Osteocyte (in vitro differentiated cells): ENCODE measurements around the gene MDM4. TPM values are rescaled to one million over a fixed set of nuclear protein-coding genes. Genes with fewer than 3 reads are reported as not detected.

Source experiments
- DNase-seq: peaks from one replicate; pipeline ENCODE4 v3.0.0; 2021; ENCODE audit warnings: mixed read lengths; ENCODE audit not compliant: unreplicated experiment; ENCODE audit errors: extremely low spot score
- H3K27ac Mint-ChIP-seq: one replicate; pipeline ENCODE4 v1.8.0; 2021; ENCODE audit warnings: mild to moderate bottlenecking, mixed read lengths; ENCODE audit not compliant: unreplicated experiment
- H3K27me3 Mint-ChIP-seq: one replicate; pipeline ENCODE4 v1.8.0; 2021; ENCODE audit warnings: mixed read lengths; ENCODE audit not compliant: unreplicated experiment
- H3K36me3 Mint-ChIP-seq: one replicate; pipeline ENCODE4 v1.8.0; 2021; ENCODE audit warnings: mixed read lengths; ENCODE audit not compliant: unreplicated experiment
- H3K4me1 Mint-ChIP-seq: one replicate; pipeline ENCODE4 v1.8.0; 2021; ENCODE audit warnings: mixed read lengths; ENCODE audit not compliant: unreplicated experiment
- H3K4me3 Mint-ChIP-seq: one replicate; pipeline ENCODE4 v1.8.0; 2021; ENCODE audit warnings: mild to moderate bottlenecking, moderate library complexity, mixed read lengths; ENCODE audit not compliant: unreplicated experiment
- H3K9me3 Mint-ChIP-seq: one replicate; pipeline ENCODE4 v1.8.0; 2021; ENCODE audit warnings: mixed read lengths; ENCODE audit not compliant: unreplicated experiment
- CTCF ChIP-seq: fragments of 200-600 bp; sonication (generic); IDR thresholded peaks from 2 replicates; pipeline ENCODE4 v1.5.0; 2021; ENCODE audit warnings: antibody characterized with exemption, mild to moderate bottlenecking, moderate library complexity
- long read RNA-seq: library from polyadenylated mRNA; unstranded; transcript quantifications from one replicate; pipeline ENCODE4 v2.0.0, GENCODE V29; 2021
- total RNA-seq: library from RNA; stranded (reverse); gene quantifications from 2 replicates; pipeline ENCODE4 v1.2.1, GENCODE V29; 2021

Gene MDM4
- total RNA-seq, result 70.8 and 77.3 TPM in 2 replicates
- long read RNA-seq, full-length matches to known transcripts, result 15 of 24 reads
- long read RNA-seq, partial matches to known transcripts, result 1 of 24 reads
- long read RNA-seq, other reads (novel, unspliced or antisense), result 8 of 24 reads

- no peak within 1 kb of the TSS for H3K27ac Mint-ChIP-seq
- DNase-seq, result peak; percentile 95
- H3K9me3 Mint-ChIP-seq, result no peaks in the 10 kb centered on the region
- no peaks in the 10 kb centered on the region for H3K27me3 Mint-ChIP-seq
- peaks cover 35% of the 10 kb centered on the region for H3K4me1 Mint-ChIP-seq
- H3K4me3 Mint-ChIP-seq, result no peak within 1 kb of the TSS
- H3K36me3 Mint-ChIP-seq, result peaks cover 6% of the 10 kb centered on the region
- TF ChIP-seq CTCF, result no peak
Observed at GRCh38 chr1:204516180-204516879, at the start of gene MDM4. TSS of gene MDM4 (plus strand) at chr1:204516406. CDS start at chr1:204525519, 9,113 bp downstream.

- H3K4me1 Mint-ChIP-seq, result peaks cover 13% of the 10 kb centered on the region
- TF ChIP-seq CTCF, result no peak
- H3K9me3 Mint-ChIP-seq, result no peaks in the 10 kb centered on the region
- H3K27ac Mint-ChIP-seq, result no peak overlapping the region
- H3K4me3 Mint-ChIP-seq, result no peak overlapping the region
- no peaks in the 10 kb centered on the region for H3K27me3 Mint-ChIP-seq
- H3K36me3 Mint-ChIP-seq, result peaks cover 17% of the 10 kb centered on the region
- DNase-seq, result no peak
Observed at GRCh38 chr1:204466416-204467405, 49.5 kb upstream of the MDM4 start.

- H3K9me3 Mint-ChIP-seq, result no peaks in the 10 kb centered on the region
- no peak for DNase-seq
- no peak for TF ChIP-seq CTCF
- H3K27ac Mint-ChIP-seq, result no peak overlapping the region
- peaks cover 16% of the 10 kb centered on the region for H3K4me1 Mint-ChIP-seq
- peaks cover 17% of the 10 kb centered on the region for H3K36me3 Mint-ChIP-seq
- no peak overlapping the region for H3K4me3 Mint-ChIP-seq
- H3K27me3 Mint-ChIP-seq, result no peaks in the 10 kb centered on the region
Observed at GRCh38 chr1:204468206-204468605, 48.0 kb upstream of the MDM4 start.

- H3K9me3 Mint-ChIP-seq, result no peaks in the 10 kb centered on the region
- no peak for TF ChIP-seq CTCF
- no peak overlapping the region for H3K4me3 Mint-ChIP-seq
- DNase-seq, result no peak
- H3K36me3 Mint-ChIP-seq, result peaks cover 15% of the 10 kb centered on the region
- H3K27ac Mint-ChIP-seq, result no peak overlapping the region
- H3K27me3 Mint-ChIP-seq, result no peaks in the 10 kb centered on the region
- peaks cover 22% of the 10 kb centered on the region for H3K4me1 Mint-ChIP-seq
Observed at GRCh38 chr1:204468766-204469302, 47.4 kb upstream of the MDM4 start.
